ENCODE data around the gene SCYGR7. TPM values are rescaled to one million over a fixed set of nuclear protein-coding genes. Genes with fewer than 3 reads are reported as not detected.

SCYGR7 gene
- total RNA-seq, 6 experiments from 2014 or later: not detected

DNA sequence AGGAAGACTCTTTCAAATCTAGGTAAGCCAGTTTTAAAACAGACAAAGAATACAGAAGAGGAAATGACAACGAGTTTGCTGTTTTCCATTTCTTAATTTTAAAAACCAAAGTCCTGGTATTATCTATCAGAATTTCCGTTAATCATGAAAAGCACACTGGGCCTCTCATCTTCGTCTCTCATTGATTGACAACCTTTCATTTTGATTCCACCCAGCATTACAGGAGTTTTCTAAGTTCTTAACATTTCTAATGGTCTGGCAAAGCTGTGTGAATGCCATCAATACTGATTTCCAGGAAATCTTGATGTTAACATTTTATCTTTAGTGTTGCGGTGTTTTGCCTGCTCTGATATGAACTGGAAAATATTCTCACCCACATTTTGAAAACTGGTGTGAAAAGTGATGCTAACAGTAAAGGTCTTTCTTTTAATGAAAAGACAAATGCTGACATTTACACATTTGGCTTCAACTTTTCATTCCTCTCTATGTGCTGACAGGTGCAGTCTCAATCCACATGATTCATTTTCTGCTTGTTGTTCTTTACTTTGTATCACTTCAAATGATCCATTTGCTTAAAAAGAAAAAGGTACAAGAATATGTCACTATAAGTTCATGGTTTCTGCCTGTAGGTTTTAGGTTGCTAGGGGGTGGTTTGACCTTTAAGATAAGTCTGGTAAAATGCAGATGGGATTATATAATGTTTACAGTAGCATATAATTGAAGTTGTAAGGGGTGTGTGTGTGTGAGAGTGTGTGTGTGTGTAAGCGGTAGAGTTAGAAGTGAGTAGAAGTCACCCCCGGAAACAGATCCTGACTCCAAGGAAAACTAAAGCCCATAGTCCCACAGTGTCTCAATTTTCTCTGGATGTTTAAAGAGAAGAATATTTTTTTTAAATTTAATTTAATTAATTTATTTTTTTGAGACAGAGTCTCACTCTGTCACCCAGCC, 47.0 kb downstream of the SCYGR7 start:
- no peak overlapping the region for H3K27ac ChIP-seq
- TF ChIP-seq, protein P1, sequence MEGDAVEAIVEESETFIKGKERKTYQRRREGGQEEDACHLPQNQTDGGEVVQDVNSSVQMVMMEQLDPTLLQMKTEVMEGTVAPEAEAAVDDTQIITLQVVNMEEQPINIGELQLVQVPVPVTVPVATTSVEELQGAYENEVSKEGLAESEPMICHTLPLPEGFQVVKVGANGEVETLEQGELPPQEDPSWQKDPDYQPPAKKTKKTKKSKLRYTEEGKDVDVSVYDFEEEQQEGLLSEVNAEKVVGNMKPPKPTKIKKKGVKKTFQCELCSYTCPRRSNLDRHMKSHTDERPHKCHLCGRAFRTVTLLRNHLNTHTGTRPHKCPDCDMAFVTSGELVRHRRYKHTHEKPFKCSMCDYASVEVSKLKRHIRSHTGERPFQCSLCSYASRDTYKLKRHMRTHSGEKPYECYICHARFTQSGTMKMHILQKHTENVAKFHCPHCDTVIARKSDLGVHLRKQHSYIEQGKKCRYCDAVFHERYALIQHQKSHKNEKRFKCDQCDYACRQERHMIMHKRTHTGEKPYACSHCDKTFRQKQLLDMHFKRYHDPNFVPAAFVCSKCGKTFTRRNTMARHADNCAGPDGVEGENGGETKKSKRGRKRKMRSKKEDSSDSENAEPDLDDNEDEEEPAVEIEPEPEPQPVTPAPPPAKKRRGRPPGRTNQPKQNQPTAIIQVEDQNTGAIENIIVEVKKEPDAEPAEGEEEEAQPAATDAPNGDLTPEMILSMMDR (IDR thresholded peaks at IDR 0.05): no peak
- no peak for TF ChIP-seq POLR2A (IDR thresholded peaks at IDR 0.05)
- no peak overlapping the region for H3K4me3 ChIP-seq
- intact Hi-C loops (cut with DNase I): no loop called here
- 78% methylated on average over 6 of the region's 6 CpGs for WGBS (ENCODE audit: insufficient coverage, low coverage, low lambda C conversion rate, missing lambda C conversion rate)
- ATAC-seq (no peak), DNase-seq (no peak)
- no peaks in the 10 kb centered on the region for H3K27me3 ChIP-seq
- no peaks in the 10 kb centered on the region for H3K36me3 ChIP-seq
- no peaks in the 10 kb centered on the region for H3K4me1 ChIP-seq
- no peaks in the 10 kb centered on the region for H3K9me3 ChIP-seq

Small RNA genes lying within 50 kb of the gene (small RNA-seq; reads per million reads assigned to genes)
- 0 reads per million in 2 experiments for gene RNA5SP121
- gene SNRPGP8: 0 reads per million in 2 experiments

Other genes with a start within 250 kb of the SCYGR7 start
- not detected for gene SCYGR2, start 129.4 kb upstream of the SCYGR7 start, total RNA-seq
- gene SCYGR3, start 113.5 kb upstream of the SCYGR7 start, total RNA-seq: not detected
- gene SCYGR4, start 110.8 kb upstream of the SCYGR7 start, total RNA-seq: not detected
- not detected for gene SCYGR5, start 61.5 kb upstream of the SCYGR7 start, total RNA-seq
- gene SLC19A3, start 10.3 kb upstream of the SCYGR7 start, total RNA-seq: 10 to 100 TPM; 13.7 to 44.1 (median 16.8) TPM
- gene SCYGR6, start 3.6 kb upstream of the SCYGR7 start, total RNA-seq: not detected
- gene SCYGR8, start 17.6 kb downstream of the SCYGR7 start, total RNA-seq: not detected
- 100 to 1,000 TPM in 2 of 6 experiments, 10 to 100 TPM in 1, under 1 TPM in 1, not detected in 2; 0.88 to 111 (median 76.4) TPM for gene CCL20, start 85.5 kb downstream of the SCYGR7 start, total RNA-seq
- gene DAW1, start 143.3 kb downstream of the SCYGR7 start, total RNA-seq: not detected